ENCODE data around the gene APBB1IP. TPM values are rescaled to one million over a fixed set of nuclear protein-coding genes. Genes with fewer than 3 reads are reported as not detected.
"Not testable (repeated sequence)": the region's sequence is repeated elsewhere in the genome, so short reads cannot be mapped to it uniquely, and the experiment has no call there.

The APBB1IP gene
- total RNA-seq, 4 donors from 2014 or later, result 1.0 to 4.5 (median 2.7) TPM

- peak overlapping the region; percentile 47 for H3K4me3 ChIP-seq
- no peak for DNase-seq (ENCODE audit: low spot score in 2 of 2)
- whole genome bisulfite sequencing, result 23% methylated on average over 21 of the region's 64 CpGs
- TF ChIP-seq POLR2AphosphoS5 (IDR thresholded peaks at IDR 0.05) (no peak), EP300 (IDR thresholded peaks at IDR 0.05) (no peak), POLR2A (IDR thresholded peaks at IDR 0.05) (no peak)
- TF ChIP-seq, protein P1, sequence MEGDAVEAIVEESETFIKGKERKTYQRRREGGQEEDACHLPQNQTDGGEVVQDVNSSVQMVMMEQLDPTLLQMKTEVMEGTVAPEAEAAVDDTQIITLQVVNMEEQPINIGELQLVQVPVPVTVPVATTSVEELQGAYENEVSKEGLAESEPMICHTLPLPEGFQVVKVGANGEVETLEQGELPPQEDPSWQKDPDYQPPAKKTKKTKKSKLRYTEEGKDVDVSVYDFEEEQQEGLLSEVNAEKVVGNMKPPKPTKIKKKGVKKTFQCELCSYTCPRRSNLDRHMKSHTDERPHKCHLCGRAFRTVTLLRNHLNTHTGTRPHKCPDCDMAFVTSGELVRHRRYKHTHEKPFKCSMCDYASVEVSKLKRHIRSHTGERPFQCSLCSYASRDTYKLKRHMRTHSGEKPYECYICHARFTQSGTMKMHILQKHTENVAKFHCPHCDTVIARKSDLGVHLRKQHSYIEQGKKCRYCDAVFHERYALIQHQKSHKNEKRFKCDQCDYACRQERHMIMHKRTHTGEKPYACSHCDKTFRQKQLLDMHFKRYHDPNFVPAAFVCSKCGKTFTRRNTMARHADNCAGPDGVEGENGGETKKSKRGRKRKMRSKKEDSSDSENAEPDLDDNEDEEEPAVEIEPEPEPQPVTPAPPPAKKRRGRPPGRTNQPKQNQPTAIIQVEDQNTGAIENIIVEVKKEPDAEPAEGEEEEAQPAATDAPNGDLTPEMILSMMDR (IDR thresholded peaks at IDR 0.05), result no peak
- peaks cover 15% of the 10 kb centered on the region for H3K27me3 ChIP-seq
- peaks cover 7% of the 10 kb centered on the region for H3K4me1 ChIP-seq
- H3K27ac ChIP-seq, result no peak overlapping the region
- no peaks in the 10 kb centered on the region for H3K36me3 ChIP-seq
- no peaks in the 10 kb centered on the region for H3K9me3 ChIP-seq
Observed at GRCh38 chr10:26566525-26567350, 128.6 kb downstream of the APBB1IP start.

DNA sequence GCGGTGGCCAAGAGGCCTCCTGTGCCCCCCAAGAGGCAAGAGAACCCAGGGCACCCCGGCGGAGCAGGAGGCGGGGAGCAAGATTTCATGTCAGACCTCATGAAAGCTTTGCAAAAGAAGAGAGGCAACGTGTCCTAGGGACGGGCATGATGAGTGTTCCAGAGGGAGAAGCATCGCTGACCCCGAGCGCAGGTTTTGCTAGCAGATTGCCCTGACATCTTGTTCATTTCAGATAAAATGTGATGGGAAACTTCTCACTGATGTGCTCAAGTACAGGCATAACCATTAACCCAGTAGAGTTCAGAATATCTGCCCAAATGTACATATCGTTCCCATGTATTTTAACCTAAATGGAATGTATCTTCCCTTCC, 129.2 kb downstream of the APBB1IP start:
- no peak for DNase-seq (ENCODE audit: low spot score in 2 of 2)
- peaks cover 7% of the 10 kb centered on the region for H3K4me1 ChIP-seq
- no peak overlapping the region for H3K27ac ChIP-seq
- WGBS, result 38% methylated on average over 6 of the region's 10 CpGs
- H3K36me3 ChIP-seq, result no peaks in the 10 kb centered on the region
- peak overlapping the region; percentile 47 for H3K4me3 ChIP-seq
- no peak for TF ChIP-seq POLR2AphosphoS5 (IDR thresholded peaks at IDR 0.05)
- TF ChIP-seq, protein P1 (IDR thresholded peaks at IDR 0.05), result no peak
- TF ChIP-seq EP300 (IDR thresholded peaks at IDR 0.05), result no peak
- H3K27me3 ChIP-seq, result peaks cover 15% of the 10 kb centered on the region
- no peaks in the 10 kb centered on the region for H3K9me3 ChIP-seq

DNA sequence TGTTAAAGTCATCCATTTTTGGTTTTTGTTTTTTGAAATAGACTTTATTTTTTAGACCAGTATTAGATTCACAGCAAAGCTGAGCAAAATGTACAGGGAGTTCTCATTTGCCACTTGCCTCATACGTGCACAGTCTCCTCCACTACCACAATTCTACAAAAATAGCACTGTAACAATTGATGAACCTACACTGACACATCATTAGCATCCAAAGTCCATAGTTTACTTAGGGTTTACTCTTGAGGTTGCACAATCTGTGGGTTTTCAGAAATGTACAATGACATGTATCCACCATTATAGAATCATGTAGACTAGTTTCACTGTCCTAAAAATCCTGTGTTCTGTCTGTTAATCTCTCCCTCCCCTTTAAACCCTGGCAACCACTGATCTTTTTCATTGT, 133.5 kb downstream of the APBB1IP start:
- Histone ChIP-seq H3K36me3 (no peaks in the 10 kb centered on the region), H3K27me3 (peaks cover 5% of the 10 kb centered on the region), H3K4me1 (peaks cover 4% of the 10 kb centered on the region), H3K4me3 (no peak overlapping the region), H3K27ac (no peak overlapping the region), H3K9me3 (no peaks in the 10 kb centered on the region)
- 60% methylated on average over 1 of the region's 1 CpG for WGBS
- TF ChIP-seq EP300 (IDR thresholded peaks at IDR 0.05) (no peak), POLR2AphosphoS5 (IDR thresholded peaks at IDR 0.05) (no peak), POLR2A (IDR thresholded peaks at IDR 0.05) (no peak)
- TF ChIP-seq, protein P1 (IDR thresholded peaks at IDR 0.05), result no peak
- no peak for DNase-seq (ENCODE audit: low spot score in 2 of 2)

DNA sequence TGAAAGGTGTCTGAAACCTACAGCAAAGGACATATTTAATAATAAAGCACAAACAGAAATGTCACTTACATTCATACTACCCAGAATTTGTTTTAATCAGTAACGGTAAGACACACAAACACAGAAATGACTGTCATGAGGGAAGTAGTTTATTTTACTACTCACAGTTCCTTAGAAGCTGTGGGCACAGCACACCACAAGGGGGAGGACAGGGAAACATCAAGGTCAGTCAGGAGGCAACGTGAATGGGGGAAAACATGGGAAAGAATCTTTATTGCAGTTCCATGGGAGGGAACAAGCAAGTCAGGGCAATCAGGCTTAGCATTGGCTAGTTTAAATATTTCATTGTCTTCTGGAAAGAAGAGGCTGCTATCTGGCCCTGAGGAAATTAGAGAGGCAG, 135.5 kb downstream of the APBB1IP start:
- Histone ChIP-seq H3K27ac (no peak overlapping the region), H3K27me3 (no peaks in the 10 kb centered on the region), H3K4me3 (no peak overlapping the region), H3K4me1 (no peaks in the 10 kb centered on the region), H3K9me3 (no peaks in the 10 kb centered on the region), H3K36me3 (no peaks in the 10 kb centered on the region)
- 46% methylated on average over 2 of the region's 2 CpGs for WGBS
- no peak for TF ChIP-seq POLR2AphosphoS5 (IDR thresholded peaks at IDR 0.05)
- TF ChIP-seq, protein P1 (IDR thresholded peaks at IDR 0.05), result no peak
- no peak for TF ChIP-seq EP300 (IDR thresholded peaks at IDR 0.05)
- TF ChIP-seq POLR2A (IDR thresholded peaks at IDR 0.05), result no peak
- DNase-seq (ENCODE audit: low spot score in 2 of 2), result no peak

DNA sequence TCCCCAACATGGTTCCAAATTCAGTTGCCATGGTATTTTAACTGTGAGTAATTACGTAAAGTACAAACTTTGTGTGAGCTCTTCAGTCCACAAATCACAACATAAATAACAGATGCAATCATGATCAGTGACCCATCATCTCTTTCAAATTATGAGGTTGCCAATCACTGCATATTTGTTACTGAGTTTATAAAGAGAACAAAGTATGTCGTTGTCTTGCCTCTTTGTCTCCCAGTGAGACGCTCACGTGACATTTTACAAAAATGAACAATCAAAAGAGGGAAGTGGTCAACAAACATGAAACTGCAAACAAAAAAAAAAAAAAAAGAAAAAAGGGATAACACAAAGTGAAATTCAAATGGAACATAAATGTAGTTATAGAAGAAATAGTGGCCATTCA, 136.6 kb downstream of the APBB1IP start:
- H3K4me3 ChIP-seq, result no peak overlapping the region
- no peaks in the 10 kb centered on the region for H3K36me3 ChIP-seq
- DNase-seq (ENCODE audit: low spot score in 2 of 2), result no peak
- TF ChIP-seq, protein P1 (IDR thresholded peaks at IDR 0.05), result no peak
- TF ChIP-seq EP300 (IDR thresholded peaks at IDR 0.05) (no peak), POLR2AphosphoS5 (IDR thresholded peaks at IDR 0.05) (no peak), POLR2A (IDR thresholded peaks at IDR 0.05) (no peak)
- no peak overlapping the region for H3K27ac ChIP-seq
- no peaks in the 10 kb centered on the region for H3K4me1 ChIP-seq
- no peaks in the 10 kb centered on the region for H3K27me3 ChIP-seq
- WGBS, result 86% methylated on average over 4 of the region's 4 CpGs
- no peaks in the 10 kb centered on the region for H3K9me3 ChIP-seq

DNA sequence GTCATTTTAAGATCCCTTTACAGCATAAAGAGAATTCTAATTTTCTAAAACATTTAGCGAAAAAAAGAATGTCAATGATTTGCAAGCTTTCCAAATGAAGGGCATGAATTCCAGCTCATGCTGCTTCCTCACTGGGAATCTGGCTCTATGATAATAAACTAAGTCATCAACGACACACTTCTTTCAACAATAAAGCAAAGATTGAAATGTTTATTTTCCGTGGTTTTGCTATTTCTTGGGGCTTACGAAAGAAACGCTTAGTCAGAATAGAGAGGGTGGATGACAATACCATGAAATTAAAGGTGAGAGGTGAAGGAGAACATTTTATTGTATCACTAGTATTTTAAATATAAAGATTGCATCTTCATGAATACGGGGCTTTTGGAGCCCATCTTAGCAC, 140.2 kb downstream of the APBB1IP start:
- not testable (repeated sequence) for H3K9me3 ChIP-seq; H3K27me3 ChIP-seq; H3K4me3 ChIP-seq; H3K36me3 ChIP-seq; H3K4me1 ChIP-seq; DNase-seq (ENCODE audit: low spot score in 2 of 2); H3K27ac ChIP-seq
- 87% methylated on average over 6 of the region's 6 CpGs for WGBS
